Testis (tissue), 2 donors: Measurements from ENCODE around the gene ARFGAP1.

Source experiments
- POLR2A ChIP-seq: fragments of 450-650 bp; IDR thresholded peaks from one replicate; pipeline ENCODE4 v1.6.1; 2017; ENCODE audit warnings: antibody characterized with exemption, mild to moderate bottlenecking, moderate library complexity
- TF ChIP-seq, protein P1 (sequence below), 3 experiments: fragments of 450-650 bp in 2 of 3; fragments of 200-600 bp in 1 of 3; sonication (generic) in 1 of 3; IDR thresholded peaks; one replicate each; pipeline ENCODE4 v1.5.1; 2016 to 2019; ENCODE audit warnings: antibody characterized with exemption in 3 of 3, mild to moderate bottlenecking in 2 of 3, moderate library complexity in 1 of 3

GRCh38 chr20:63235399-63235983 lies 37.1 kb upstream of the ARFGAP1 start, which contains the start of gene BIRC7:
- TF ChIP-seq POLR2A: no peak
- TF ChIP-seq, protein P1, sequence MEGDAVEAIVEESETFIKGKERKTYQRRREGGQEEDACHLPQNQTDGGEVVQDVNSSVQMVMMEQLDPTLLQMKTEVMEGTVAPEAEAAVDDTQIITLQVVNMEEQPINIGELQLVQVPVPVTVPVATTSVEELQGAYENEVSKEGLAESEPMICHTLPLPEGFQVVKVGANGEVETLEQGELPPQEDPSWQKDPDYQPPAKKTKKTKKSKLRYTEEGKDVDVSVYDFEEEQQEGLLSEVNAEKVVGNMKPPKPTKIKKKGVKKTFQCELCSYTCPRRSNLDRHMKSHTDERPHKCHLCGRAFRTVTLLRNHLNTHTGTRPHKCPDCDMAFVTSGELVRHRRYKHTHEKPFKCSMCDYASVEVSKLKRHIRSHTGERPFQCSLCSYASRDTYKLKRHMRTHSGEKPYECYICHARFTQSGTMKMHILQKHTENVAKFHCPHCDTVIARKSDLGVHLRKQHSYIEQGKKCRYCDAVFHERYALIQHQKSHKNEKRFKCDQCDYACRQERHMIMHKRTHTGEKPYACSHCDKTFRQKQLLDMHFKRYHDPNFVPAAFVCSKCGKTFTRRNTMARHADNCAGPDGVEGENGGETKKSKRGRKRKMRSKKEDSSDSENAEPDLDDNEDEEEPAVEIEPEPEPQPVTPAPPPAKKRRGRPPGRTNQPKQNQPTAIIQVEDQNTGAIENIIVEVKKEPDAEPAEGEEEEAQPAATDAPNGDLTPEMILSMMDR (IDR thresholded peaks at IDR 0.05): no peak
